HG03025 (cell line): ENCODE results near the gene STX5.
"Not testable (repeated sequence)": the region's sequence is repeated elsewhere in the genome, so short reads cannot be mapped to it uniquely, and the experiment has no call there.

Experiments used
- ATAC-seq: cut with Tn5 transposase; IDR thresholded peaks from one replicate; pipeline ENCODE4 v1.9.1; 2021; ENCODE audit warnings: mild to moderate bottlenecking, moderate library complexity; ENCODE audit not compliant: unreplicated experiment, low FRiP score

Gene STX5

GRCh38 chr11:62831520-62832335 is at the start of gene STX5:
Gene STX5, minus strand, starts transcription at chr11:62832051. Its CDS starts 808 bp downstream, at chr11:62831243.
- peak; percentile 71 for ATAC-seq

- peak; percentile 69 for ATAC-seq
These were observed 49.1 kb upstream of the STX5 start, which contains the start of gene SLC3A2 for GRCh38 chr11:62880803-62881578. Gene SLC3A2, plus strand, starts transcription at chr11:62880896. Its CDS starts 128 bp downstream, at chr11:62881024.

- ATAC-seq, result no peak
These were observed 48.5 kb upstream of the STX5 start for GRCh38 chr11:62880231-62880802.

- ATAC-seq, result no peak
These were observed 47.6 kb upstream of the STX5 start for GRCh38 chr11:62879235-62879978.

- ATAC-seq, result no peak
These were observed 44.9 kb upstream of the STX5 start for GRCh38 chr11:62876712-62877111.

GRCh38 chr11:62875698-62876478 is 44.0 kb upstream of the STX5 start:
- ATAC-seq, result no peak

- ATAC-seq, result no peak
These were observed 43.0 kb upstream of the STX5 start for GRCh38 chr11:62874851-62875250.

GRCh38 chr11:62865635-62866034 is 33.8 kb upstream of the STX5 start:
- ATAC-seq, result no peak

GRCh38 chr11:62863687-62864335 is 32.0 kb upstream of the STX5 start:
- ATAC-seq, result no peak

GRCh38 chr11:62861564-62862192 is 29.8 kb upstream of the STX5 start:
- ATAC-seq, result not testable (repeated sequence)

GRCh38 chr11:62860835-62861563 is 29.1 kb upstream of the STX5 start:
- no peak for ATAC-seq

GRCh38 chr11:62859281-62859703 is 27.4 kb upstream of the STX5 start:
- not testable (repeated sequence) for ATAC-seq

- ATAC-seq, result no peak
These were observed 26.4 kb upstream of the STX5 start for GRCh38 chr11:62858201-62858600.

GRCh38 chr11:62857541-62857982 is 25.7 kb upstream of the STX5 start:
- no peak for ATAC-seq

GRCh38 chr11:62856333-62856895 is 24.6 kb upstream of the STX5 start:
- no peak for ATAC-seq

- peak; percentile 89 for ATAC-seq
These were observed 23.9 kb upstream of the STX5 start for GRCh38 chr11:62855571-62856332.
